CD4-positive, alpha-beta T cell treated with Interferon alpha-2 for 1 hour (primary cell): Measurements from ENCODE around the gene SCAND1.

Source experiments
- DNase-seq, 2 donors: peaks; one replicate each; pipeline ENCODE4 v3.0.0-alpha.2; 2020 to 2022

SCAND1 gene

GRCh38 chr20:35903843-35904242, 50.5 kb downstream of the SCAND1 start:
- DNase-seq: no peak
